GM21423 (cell line): ENCODE results near the gene ROBO1.

Experiments used
- ATAC-seq: cut with Tn5 transposase; IDR thresholded peaks from one replicate; pipeline ENCODE4 v1.9.1; 2021; ENCODE audit warnings: mild to moderate bottlenecking, moderate library complexity; ENCODE audit not compliant: unreplicated experiment

ROBO1 gene

DNA sequence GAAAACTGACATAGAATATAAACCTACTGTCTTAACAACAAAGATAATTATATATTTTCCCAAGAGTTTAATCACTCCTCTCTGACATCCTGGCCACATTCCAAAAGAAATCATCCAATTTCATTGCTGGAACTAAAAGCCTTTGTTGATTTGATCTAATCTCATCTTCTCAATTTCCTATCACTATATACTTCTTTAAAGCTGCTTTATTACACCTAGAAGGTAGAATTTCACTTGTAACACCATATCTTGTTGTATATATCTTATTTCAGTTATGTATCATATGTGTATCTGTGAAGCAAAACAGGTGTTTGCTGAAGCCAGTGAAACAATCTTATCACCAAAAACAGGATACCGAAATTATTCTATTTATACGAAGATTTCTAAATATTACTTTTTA lies 740.2 kb downstream of the ROBO1 start:
- ATAC-seq = no peak

GRCh38 chr3:79019924-79020173 lies 747.9 kb downstream of the ROBO1 start:
- ATAC-seq = no peak

DNA sequence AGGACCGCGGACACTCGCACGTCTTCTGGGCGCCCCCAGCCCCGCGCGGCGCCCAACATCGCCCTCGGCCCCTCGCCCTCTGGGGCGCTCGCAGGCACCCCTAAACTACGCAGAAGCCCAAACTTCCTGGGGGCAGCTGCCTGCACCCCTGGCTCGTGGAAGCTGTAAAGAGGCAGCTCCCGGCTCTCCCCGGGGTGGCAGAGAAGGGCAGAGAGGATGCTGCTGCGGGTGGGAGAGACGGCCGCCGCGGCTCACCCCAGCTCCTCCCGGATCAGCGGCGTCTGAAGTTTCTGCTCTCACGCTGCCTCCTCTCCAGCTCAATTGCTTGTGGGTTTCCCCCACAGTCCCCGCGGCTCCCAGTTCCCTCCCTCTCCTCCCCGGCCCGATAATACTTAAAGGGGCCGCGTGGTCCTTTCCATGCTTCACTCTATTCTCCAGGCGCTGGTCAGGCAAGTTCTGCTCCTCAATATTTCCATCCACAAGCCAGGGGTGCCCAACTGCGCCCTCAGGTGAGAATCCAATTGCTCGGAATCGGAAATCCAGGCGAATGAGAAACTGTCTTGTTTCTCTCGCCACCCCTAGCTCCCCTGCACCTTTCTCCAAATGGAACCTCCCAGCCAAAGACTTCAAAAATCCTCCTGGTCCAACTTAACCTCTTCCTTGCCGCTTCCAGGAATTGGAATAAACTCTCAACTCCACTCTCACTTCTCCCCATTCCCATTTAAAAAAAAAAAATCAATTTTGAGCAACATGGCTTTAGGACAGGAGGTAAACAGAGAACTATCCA lies 748.5 kb downstream of the ROBO1 start:
- peak; percentile 62 for ATAC-seq

- peak; percentile 52 for ATAC-seq
Observed at GRCh38 chr3:79018671-79019136, 749.1 kb downstream of the ROBO1 start.

- ATAC-seq = no peak
Observed at GRCh38 chr3:79018265-79018664, 749.5 kb downstream of the ROBO1 start.

- ATAC-seq = no peak
Observed at GRCh38 chr3:79016587-79017376, 751.0 kb downstream of the ROBO1 start.

DNA sequence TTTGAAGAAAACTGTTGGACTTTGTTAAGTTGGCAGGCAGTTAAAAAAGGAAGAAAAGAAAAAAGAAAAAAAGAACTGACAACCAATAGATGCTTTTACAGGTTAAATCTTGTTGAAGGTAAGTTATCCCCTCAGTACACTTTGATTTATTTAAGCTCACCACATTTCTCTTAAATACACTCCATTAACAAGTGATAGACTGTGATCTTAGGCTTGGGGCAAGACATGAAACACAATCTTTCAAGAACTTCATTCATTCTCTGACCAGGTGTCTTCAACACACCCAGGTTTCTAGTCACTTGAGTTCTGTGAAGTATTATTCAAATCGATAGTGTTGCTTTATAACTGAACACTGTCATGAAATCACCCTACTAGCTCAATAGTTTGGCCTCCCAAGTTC lies 751.9 kb downstream of the ROBO1 start:
- ATAC-seq = no peak

DNA sequence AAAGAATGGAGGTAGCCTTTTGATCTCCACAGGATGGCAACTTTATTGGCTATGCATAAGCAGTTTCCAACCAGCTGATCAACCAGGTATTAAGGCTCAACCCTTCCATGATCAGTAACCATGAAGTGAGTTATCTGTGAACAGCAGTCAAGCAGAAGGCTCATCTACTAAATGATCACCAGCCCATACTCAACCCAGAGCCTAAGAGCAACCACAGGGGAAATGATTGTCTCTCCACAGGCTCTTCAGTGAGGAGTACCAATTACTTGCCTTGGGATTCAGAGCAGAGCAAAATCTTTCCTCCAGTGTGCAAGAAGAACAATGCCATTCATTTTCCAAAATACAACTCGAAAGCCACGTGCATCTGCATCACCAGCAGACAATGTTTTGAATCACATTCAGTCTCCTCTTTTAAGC lies 754.8 kb downstream of the ROBO1 start:
- ATAC-seq = no peak

- ATAC-seq = no peak
Observed at GRCh38 chr3:79012530-79012913, 755.3 kb downstream of the ROBO1 start.

DNA sequence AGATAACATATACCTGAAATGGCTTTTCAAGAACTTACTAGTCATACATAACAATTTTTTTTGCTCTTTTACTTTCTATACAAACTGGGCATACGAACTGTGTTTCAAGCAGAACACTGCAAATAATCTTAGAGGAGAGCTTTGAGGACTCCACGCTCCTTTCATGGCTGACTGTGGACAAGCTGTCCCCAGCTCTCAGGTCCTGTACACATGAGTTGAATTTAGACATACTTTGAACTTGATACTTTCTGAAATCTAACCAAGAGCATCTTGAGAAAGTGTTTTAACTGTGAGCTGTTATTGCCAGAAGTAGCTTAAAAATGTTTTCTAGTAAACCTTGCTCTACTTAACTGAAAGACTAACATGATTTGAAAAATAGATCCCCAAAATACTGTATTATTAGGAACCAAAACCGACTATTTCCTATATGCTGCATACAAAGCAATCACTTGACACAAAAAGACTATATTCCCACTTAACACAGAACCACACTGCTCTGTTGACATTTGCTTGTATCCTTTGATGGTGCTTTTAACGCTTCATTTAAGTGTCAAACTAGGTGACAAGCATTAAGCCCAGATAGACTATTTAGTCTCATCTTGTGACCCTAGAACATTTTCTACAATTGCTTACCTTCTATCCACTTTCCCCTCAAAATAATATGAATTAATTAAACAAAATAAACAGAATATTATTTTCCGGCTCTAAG lies 755.8 kb downstream of the ROBO1 start:
- ATAC-seq = no peak

- ATAC-seq = no peak
Observed at GRCh38 chr3:79009861-79010260, 757.9 kb downstream of the ROBO1 start.

DNA sequence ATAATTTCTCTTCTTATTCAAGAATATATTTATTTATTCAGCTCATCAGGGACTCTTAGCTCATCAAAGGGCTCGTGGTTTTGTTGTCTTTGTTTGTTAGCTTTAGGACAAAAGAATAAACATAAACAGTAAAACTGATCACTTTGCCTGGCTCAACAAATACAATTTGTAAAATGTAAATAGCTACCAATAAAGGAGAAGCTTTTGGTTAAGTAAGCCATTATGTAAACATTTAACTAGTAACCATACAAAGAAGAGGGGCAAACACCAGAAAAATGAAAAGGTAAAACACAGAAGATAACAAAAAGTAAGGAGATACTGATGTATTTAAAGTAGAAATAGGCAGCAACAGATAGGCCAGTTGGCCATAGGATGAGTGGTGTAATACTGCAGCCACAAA lies 761.7 kb downstream of the ROBO1 start:
- no peak for ATAC-seq

DNA sequence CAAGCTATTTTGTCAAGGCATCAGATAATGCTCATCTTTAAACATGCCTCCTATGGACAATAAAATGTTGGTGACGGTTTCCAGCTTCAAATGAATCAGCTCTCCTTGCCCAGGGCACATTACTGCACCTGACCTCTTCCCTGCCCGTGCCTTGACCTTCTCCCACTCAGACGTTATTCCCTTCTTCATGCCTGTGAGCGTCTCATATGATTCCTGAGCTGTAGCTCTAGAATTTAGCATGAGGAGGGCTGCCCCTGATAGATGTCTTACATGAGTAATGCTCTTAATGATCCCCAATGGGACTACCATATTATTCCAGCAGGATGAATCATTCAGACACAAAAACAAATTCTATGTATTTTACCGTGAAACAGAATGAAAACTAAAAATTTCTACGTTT lies 762.7 kb downstream of the ROBO1 start:
- no peak for ATAC-seq

DNA sequence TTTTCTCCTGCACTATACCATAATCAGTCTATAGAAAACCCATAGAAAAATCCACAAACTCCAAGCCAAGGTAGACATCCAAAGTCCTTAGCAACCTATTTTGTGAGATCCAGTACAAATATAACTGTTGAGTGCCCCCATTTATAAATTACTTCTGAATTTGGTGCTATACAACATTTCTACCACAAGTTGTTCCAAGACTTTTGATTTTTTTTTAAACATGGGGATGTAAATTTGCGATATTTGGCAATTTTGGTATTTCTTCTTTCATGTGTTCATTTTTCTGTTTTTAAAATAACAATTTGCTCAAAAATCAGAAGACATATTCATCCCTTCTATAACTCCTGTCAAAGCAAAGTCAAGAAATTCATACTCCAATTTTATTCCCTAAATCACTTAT lies 763.8 kb downstream of the ROBO1 start:
- no peak for ATAC-seq

DNA sequence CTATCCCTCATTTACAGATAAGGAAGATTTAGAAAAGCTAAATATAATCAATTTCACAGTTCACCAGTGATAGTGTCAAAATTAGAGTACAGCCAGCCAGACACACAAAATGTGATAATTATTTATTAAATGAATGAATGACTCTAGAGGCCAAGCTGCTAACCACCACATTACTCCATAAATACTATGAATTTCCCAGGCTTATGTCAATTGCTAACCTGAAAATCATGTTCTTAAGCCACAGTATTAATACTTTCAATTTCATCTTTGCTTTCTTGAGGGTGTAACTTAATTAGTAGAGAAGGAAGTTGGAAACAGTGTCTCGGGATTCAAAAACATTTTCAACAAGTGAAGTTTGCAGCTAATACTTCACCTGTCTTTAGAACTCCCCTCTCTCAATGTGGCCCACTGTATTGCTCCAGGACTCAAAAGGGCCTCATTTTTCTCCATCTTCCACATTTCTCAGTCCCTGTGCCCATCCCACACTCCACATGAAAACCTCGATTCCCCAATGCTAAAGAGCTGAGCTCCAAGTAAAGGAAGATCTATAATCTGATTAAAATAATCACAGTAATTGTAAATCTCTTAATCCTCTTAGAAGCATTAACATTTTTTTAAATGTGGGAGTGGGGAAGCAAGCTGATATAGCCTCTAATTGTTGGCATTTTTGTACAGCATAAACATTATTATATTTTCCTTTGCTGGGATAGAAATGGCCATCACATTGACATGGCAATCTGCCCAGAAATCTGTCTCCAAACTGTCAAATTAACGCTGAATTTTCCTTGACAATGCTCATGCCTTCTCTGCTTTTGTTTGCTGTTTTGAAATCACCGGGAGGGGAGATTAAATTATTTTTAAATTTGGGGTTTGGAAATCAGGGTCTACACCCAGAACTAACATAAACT lies 765.1 kb downstream of the ROBO1 start:
- ATAC-seq = no peak

DNA sequence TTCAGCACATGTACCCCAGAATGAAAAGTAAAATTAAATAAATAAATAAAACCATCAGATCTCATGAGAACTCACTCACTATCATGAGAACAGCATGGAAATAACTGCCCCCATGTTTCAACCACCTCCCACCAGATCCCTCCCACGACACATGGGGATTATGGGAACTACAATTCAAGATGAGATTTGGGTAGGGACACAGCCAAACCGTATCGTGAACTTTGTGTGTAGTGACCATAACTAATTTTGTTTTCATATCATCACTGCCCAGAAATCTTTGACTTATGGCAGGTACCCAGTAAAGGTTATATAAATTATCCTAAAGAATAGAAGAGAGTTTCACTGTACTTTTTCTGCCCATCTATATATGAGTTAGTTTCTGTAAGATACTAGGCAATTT lies 766.5 kb downstream of the ROBO1 start:
- no peak for ATAC-seq

GRCh38 chr3:78999139-78999538 lies 768.7 kb downstream of the ROBO1 start:
- no peak for ATAC-seq

GRCh38 chr3:78995087-78995486 lies 772.7 kb downstream of the ROBO1 start:
- no peak for ATAC-seq

DNA sequence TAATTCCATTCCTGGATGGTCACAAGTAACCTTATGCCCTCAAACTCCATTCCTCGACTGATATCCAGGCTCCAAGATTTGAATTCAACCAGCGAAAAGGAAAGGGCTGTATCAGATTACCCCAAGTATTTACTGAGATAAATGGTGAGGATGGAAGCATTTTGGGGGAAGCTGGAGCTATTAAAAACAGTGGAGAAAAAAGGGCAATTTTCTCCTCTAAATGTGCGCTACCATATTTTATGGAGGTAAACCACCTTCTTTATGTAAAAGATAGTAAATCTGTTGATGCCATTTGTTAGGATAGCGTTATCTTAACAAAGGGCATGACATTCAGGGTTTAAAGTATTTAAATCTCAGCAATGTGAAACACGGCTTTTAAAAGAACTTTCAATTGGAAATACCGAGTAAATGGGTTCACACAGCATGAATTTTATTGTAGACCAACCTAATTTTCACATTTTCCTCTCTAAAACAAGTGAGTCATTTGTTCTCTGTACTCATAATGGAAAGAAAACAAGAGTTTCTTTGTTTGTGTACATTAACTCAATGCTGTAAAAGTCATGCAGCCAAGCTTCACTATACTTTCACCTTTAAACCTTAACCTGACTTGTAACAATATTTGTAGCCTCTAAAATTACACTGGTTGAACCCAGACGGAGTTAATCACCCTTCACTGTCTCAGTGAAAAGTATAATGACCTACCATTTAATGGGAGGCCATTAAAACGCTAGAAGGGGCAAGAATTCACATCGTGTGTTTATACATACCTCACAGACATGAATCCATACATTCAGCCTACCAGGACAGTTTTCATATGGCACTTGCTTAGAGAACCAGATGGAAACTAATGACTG lies 773.4 kb downstream of the ROBO1 start:
- no peak for ATAC-seq

DNA sequence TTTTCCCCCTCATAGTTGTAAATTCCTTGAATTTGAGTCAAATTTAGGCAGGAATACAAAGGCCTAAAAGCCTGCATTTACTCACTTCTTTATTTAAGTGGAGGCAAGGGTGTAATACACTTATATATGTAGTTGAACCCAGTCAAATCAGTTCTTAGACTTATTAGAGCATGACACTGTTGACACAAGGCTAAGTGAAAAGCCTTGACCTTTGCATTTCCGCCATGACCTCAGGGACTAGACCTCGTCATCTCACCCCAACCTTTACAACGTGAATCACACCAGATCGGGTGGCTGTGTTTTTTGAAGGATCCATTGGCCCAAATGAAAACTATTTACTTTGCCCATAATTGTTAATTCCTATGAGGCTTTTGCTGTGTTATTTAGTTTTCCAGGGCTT lies 774.4 kb downstream of the ROBO1 start:
- ATAC-seq = no peak
